HT-29 (cell line): ENCODE measurements around the gene TTC9B. TPM values are rescaled to one million over a fixed set of nuclear protein-coding genes. Genes with fewer than 3 reads are reported as not detected.

ENCODE experiments used
- DNase-seq: peaks from one replicate; pipeline ENCODE4 v3.0.0-alpha.2; 2015; ENCODE audit warnings: low spot score
- total RNA-seq: library from RNA; depleted of rRNA; stranded (reverse); fragments of >200 nt; shearing (Covaris generic); gene quantifications from 2 replicates; pipeline ENCODE4 v1.2.3, GENCODE V29; 2014; rRNA removed

The TTC9B gene
- 0.94 TPM in 1 of 2 replicates, not detected in the other for total RNA-seq

DNA sequence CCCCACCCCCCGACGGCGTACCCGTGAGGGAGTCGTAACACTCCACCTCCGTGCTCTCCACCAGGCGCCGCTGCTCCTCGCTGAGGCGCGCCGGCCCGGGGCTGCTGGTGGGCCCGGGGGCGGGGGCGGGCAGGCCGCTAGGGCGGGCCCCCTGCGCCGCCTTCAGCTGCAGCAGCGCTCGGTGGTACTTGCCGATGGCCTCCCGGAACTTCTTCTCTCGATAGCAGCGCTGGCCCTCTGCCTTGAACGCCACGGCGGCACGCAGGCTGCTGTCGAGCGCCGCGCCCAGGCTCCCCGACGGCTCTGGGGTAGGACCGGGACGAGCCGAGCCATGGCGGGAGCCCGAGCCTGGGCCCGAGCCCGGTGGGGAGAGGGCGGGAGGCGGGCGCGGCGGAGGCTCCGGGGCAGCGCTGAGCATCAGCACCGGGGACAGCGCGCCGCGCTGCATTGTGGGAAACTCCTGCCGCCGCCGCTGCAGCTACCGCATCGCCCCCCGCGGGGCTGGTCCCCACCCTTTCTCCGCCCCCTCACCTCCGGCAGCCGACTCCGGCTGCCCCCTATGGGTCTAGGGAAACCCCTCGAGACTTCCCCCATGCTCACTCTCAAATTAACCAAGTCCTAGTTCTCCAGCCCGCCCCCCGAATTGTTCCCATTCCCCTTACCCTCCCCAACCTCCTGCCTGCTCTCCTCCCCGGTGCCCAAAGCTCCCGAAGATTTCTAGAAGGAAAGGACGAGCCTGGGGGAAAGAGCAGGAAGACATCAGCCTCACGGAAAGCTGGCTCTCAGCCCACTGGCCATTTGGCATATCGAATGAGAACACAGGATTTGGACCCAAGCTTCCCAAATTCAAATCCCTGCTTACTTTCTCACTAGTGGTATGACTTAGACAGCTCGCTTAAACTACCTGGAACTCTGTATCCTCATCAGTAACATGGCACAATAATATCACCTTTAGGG, at the start of gene TTC9B:
TSS of gene TTC9B (minus strand) at position 451 of the 957 bp plus-strand sequence. CDS start at position 448, 3 bp downstream.
- DNase-seq: no peak

DNA sequence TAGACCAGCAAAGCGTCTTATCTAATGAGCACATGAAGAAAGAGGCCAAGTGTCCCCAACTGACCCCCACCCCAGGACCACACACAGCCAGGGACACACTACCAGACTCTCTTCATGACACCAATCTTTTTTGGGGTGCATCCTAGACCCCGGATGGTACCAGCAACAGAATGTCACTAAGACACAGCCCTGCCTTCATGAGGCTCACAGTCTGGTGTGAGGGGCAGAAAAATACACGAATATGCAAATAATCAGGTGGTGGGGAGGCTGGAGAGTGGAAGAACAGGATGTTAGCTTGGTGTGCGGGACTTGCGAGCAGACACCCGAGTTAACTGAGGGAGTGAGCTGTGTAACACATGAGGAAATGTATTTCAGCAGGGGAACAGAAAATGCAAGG, 49.4 kb upstream of the TTC9B start:
- no peak for DNase-seq

DNA sequence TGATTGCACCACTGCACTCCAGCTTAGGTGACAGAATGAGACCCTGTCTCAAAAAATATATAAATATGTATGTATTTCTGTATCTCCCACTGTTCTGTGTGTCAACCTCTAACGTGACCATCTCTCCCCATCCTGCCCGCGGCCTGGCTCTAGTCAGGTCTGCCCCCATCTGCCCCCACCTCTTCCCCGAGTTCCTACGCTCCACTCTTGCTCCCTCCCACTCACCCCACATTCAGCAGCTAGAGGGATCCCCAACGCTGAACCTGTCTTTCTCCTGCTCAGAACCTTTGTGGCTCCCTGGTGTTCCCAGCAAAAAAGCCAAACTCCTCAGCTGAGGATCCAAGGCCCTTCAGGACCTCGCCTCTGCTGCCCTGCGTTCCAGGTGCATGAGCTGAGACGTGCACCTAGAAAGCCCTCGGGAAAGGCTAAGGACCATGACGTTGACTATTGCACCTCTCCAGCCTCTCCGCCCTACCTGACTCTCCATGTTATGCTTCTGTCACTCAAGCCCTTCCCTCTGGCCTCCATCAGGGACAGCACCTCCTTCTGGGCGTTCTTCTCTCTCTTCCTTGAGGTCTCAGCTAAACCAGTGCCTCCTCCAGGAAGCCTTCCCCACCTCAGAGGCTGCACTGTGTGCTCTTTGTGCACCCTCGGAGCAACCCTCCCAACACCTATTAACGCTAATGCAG, 48.9 kb upstream of the TTC9B start:
- no peak for DNase-seq

DNA sequence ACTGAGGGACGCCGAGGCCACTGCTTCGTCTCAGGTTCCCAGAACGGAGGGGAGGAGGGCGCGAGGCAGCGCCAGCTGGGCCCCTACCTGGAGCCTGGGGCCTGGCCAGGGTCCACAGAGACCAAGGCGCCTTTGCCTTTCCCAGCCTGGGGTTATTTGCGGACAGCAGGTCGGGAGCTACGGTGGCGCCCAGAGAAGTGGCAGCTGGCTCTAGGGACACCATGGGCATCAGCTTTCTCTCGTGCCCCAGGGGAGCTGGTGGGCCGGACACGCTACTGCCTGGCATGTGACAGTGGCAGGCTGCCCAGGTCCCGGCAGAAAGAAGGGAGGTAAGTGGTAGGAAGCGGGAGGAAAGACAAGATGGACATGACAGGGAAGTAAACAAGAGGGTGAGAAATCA, 47.9 kb upstream of the TTC9B start:
- DNase-seq: no peak

DNA sequence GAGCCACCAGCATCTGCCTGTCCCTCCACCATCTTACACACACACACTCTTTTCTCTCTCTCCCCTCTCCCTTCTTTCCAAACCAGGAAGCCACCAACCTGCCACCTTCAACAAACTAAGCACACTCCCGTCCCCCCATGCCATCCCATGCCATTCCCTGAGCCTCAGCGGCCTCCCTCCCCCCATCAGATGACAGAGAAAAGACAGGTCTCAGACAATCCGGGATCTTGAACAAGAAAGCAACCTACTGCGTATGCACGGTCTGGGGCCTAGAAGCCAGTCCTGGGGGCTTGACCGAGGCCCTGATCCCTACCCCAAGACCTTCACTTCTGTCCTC, 47.5 kb upstream of the TTC9B start:
- DNase-seq: no peak

DNA sequence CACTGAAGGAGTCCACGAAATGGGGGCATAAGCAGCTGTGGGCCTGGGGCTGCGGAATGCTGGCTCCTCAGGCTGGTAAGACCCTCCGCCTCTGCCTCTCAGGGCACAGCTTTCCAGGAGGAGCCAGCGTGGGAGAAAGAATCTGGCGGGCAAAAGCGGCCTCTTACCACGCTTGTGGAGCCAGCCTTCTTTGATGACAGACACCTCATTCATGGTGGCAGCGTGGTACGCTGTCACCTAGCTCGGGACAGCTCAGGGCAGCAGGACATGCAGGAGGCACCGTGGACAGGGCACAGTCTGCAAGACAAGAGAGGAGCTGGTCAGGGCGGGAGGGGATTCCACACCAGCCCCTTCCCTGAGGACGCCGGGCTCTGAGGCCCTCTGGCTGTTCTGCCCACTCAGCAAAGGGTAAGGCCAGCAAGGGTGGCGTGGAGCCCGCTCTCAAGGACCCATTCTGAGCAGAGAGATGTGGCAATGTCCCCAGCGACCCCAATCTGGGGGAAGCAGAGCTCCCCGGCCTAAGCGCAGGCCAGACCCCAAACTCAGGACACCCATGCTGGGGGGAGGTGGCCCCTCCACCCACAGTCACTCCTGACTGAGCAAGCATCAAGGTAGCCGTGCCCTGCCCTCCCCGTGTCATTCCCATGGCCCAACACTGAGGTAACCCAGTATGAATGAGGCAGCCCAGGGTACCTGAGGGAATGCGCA, 47.0 kb upstream of the TTC9B start:
- DNase-seq: no peak

DNA sequence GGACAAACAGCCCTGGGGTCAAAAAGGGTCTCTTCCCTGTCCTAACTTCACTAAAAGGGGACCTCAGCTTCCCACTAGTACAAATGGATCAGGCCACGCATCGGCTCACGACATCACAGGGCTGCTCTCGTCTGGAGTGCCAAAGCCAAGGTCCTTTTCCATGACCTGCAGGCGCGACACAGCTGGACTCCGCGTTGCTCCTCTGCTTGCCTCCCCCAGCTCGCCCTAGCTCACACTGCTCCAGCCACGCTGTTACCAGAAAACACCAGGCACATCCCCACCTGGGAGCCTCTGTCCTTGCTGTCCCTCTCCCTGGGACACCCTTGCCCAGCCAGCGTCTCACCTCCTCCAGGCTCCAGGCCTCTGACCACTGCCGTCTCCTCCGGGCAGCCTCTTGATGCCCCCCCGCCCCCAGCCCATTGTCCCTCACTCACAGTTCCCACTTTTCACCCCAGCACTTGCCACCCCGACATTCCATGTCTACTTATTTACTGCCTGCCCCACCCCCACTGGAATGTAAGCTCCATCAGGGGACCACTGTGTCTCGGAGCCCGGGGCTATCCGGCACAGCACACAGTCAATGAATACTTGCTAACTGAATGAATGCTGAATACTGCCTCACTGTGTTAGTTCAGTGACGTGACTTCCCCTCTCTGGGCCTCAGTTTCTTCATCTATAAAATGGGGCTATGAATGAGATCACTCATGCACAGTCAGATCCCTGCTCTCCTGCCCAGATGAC, 46.3 kb upstream of the TTC9B start:
- DNase-seq: no peak

DNA sequence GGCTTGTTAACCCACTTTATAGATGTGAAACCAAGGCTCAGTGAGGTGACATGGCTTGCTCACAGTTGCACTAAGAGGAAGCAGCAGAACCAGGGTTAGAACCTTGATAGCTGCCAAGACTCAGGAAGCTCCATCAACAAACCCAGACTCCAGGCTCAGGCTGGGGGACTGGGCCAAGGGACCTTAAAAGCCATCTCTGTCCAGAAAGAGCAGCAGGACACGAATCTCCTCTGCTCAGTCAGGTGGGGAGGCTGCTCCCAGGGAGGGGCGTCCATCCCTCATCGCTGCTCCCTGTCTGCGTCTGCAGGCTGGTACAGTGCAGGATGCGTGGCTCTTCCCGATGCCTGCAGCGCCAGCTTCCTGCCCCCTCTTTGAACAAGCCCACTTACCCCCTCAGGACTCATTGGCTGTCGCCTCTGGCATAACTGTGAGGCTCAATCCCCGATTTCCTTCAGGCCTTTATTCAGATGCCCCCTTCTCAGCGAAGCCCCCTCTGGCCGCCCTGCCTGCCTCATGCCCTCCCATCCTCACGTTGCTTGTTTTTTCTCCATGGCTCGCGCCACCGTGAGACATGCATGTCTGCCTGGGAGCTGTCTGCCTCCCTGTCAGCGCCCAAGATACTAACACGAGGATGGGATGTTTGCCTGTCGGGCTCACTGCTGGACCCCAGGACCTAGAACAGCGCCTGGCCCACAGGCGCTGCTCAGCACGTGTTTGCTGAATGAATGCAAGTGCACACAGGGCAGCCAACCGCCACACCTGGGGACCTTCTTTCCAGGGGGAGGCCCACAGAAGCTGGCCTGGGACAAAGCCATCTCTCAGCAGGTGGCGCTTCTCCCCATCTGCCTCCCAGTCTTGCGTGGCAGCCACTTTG, 45.5 kb upstream of the TTC9B start:
- no peak for DNase-seq

DNA sequence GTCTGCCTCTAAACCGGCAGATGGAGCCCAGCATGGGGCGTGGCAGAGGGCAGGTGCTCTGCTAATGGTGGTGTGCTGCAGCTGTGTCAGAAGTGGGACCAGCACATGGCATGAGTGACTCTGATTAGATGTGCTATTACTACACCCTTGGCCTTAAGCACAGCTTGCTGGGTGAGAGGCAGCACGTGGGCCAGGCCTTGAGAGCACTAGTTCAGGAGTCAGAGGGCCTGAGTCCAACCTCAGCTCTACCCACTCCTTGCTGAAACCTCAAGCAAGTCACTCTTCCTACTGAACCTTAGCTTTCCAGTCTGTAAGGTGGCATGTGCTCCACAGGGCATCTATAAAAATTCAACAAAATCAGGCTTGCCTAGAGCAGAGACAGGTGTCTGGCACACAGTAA, 44.2 kb upstream of the TTC9B start:
- no peak for DNase-seq

DNA sequence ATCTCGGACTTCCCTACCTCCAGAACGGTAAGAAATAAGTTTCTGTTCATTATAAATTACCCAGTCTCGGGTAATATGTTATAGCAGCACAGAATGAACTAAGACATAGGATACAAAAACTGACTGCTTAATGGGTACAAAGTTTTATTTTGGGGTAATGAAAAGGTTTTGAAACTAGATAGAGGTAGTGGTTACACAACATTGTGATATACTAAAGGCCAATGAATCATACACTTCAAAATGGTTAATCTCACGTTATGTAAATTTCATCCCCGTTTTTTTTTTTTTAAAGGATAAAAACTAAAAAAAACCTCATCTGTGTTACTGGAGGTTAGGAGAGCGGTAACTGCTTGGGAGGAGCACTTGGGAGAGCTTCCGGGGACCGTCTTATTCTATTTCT, 43.4 kb upstream of the TTC9B start:
- DNase-seq: no peak

DNA sequence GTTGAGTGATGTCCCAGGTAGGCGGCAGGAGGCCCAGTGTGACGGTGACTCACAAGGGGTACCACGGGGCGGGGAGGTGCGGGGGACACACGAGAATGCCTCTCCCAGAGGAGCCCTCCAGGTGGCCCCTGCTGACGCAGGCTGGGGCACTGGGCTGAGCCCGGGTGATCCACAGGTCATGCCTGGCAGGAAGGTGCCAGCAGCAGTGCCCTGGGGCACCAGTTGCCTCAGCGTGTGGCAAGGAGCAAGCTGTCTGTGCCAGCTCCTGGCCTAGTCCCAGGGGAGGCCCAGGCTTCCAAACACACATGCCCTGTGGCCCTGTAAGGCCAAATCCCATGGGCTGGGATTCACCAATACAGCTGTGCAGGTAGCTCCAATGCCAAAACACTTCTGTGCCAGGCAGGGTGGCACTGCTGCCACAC, 38.9 kb upstream of the TTC9B start:
- DNase-seq: no peak

DNA sequence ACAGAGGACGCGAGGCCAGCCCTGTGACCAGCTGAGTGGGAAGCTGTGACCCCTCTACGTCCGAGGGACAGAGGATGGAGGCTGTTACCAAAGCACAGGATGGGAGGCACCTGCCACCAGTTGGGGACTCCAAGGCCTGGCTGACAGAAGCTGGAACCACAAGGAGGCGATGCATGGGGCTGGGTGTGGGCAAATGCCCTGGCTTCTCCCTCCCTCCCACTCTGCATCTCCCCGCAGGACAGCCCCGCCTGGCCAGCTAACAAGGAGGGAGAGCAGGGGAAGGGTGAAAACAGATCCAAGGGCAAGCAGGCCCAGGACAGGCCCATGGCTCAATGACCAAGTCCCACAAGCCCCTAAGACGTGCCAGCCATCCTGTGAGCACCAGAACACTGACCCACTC, 38.3 kb upstream of the TTC9B start:
- DNase-seq: no peak

DNA sequence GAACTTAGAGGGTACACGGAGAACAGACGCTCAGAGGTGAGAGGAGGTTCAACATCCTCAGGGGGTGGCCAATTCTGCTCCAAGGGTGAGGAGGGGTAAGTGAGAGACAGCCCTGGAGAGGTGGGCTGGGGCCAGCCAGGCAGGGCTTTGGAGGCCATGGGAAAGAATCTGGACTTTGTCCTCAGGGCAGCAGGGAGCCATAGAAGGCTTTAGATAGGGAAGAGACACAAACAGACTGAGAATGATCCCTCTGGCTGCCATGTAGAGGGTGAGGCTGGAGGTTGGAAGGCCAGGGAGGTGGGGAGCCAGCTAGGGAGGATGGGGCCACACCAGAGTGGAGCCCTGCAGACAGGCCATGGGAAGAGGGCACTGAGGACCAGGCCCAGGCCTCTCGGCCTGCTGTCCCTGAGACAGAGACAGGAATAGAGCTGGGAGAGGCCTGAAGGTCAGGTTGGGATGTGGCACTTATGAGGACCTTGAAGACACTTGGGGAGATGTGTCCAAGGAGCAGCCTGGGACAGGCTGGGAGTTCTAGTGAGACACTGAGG, 37.5 kb upstream of the TTC9B start:
- DNase-seq: no peak

DNA sequence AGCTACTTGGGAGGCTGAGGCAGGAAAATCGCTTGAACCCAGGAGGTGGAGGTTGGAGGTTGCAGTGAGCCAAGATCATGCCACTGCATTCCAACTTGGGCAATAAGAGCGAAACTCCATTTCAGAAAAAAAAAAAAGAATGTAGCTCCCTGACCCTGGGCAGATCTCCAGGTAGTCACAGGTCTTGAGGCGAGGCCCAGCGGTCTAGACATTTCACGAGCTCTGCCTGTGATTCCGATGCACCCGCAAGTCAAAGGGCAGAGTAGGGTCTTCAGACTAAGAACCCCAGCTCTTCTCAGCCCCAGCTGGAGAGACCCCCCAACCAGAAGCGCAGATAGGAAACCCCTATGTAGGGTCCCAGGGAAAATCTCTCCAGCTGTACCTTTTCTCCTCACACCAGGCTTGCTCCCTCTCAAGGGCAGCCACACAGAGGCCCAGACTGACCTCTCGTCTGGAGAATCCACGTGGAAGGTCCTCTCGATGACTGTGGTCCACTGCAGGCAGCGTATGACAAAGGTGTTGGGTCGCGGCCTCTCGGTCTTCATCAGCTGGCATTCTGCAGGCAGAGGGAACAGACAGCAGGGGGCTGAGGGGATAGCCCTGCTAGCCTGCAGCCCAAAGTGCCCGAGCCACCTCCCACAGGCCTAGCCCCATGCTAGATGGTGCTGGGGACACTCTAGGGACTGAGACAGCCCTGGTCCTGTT, 36.7 kb upstream of the TTC9B start:
- DNase-seq: no peak

DNA sequence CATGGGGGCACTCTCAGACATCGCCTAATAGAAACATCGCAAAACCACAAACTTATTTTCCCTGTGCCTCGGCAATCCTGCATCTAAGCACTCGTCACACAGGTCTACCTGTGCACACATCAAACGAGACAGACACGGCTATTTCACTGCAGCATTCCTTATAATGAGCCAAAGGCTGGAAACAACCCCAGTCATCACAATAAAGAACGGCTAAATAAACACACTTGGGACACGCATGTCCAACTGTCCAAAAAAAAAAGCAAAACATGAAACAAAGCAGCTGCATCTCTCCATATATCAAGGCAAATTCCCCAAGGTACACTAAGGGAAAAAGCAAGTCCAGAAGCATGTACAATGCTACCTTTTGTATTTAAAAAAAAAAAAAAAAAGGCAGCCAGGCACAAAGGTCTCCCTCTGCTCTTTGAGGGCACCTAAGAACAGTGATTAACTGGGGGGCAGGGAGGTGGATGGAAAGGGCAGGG, 35.5 kb upstream of the TTC9B start:
- no peak for DNase-seq

DNA sequence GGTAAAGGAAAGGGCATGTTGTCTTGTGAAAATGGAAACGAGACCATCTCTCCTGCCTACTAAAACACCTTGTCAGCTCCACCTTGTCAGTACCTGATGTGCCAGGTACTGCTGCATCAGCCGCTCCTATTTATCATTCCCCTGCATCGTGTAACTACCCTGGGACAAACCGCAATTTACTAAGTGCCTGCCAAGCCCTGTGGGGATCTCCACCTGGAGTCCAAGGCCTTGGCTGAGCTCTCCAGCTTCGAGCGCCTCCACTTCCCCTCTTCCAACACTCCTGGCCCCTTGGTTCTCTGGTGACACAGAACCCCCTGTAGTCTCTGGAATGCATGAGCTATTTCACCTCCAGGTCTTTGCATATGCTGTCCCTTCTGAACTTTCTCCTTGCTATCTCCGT, 34.2 kb upstream of the TTC9B start:
- DNase-seq: no peak

DNA sequence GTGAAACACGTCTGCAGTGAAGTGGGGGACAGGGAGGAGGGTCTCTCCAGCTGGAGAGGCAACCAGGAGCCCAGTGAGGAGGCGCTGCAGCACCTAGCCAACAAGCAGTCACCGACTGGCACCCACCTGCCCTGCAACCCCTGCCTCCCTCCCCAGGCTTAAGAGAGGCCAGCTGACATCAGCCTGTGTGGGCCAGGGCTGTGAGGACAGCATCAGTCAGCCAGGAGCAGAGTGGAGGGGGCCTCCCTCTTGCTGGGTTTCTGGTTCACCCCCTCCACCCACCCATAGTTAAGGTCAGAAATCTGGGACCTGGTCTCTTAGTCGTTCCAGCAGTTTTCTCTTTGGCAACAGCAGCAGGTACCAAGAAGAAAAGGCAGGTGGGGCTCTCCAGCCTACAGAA, 33.8 kb upstream of the TTC9B start:
- no peak for DNase-seq

DNA sequence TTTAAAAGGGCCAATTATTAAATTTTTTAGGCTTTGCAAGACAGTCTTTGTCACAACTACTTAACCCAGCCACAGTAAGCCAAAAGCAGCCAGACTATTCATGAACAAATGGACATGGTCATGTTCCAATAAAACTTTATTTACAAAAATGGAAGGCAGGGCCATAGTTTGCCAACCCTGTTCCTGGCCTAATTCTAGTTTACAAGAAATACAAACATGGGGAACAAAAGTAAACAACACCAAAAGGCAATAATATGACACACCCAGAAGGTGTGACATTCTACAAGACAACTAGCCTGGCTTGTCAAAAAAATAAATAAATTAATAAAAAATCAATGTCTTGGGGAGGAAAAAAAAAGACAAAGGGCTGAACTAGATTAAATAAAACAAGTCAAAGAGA, 33.1 kb upstream of the TTC9B start:
- DNase-seq: no peak

DNA sequence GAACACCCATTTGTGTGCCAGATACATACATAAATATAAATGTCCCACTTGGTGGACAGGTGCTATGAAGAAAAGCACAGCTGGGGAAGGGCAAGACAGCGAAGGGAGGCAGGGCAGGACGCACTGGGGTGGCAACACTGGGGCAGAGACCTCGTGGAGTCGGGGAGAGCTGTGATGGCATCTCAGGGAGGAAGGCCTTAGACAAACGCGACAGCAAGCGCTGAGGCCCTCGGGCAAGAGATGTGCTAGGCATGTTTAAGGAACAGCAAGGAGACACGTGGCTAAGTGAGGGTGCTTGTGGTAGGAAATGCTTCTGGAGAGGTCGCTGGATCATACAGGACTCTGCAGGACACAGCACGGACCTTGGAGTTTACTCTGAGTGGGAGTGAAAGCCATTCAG, 31.6 kb upstream of the TTC9B start:
- DNase-seq: no peak

DNA sequence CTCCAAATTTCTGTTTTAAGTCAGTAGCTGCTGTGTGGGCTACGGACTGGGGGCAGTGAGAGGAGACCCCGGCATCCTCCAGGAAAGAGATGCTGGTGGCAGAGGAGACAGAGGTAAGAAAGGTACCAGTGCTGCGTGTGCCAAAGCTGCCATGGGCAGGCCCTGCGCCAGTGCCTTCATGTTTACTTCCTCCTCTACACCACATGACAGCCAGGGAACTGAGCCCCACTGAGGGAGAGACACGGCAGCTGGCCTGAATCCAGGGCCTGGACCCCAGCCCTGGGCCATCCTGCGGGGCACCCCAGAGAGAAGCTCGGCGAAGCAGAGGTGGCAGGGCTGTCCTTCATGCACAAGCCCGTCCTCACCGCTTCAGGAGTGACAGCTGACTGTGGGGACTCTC, 31.0 kb upstream of the TTC9B start:
- no peak for DNase-seq
